Measurements from ENCODE around the gene GOLGA8A.
A peak's percentile ranks its signal among the peaks of the same experiment; 100 is the strongest.
"Not testable (repeated sequence)": the region's sequence is repeated elsewhere in the genome, so short reads cannot be mapped to it uniquely, and the experiment has no call there.

The GOLGA8A gene

DNA sequence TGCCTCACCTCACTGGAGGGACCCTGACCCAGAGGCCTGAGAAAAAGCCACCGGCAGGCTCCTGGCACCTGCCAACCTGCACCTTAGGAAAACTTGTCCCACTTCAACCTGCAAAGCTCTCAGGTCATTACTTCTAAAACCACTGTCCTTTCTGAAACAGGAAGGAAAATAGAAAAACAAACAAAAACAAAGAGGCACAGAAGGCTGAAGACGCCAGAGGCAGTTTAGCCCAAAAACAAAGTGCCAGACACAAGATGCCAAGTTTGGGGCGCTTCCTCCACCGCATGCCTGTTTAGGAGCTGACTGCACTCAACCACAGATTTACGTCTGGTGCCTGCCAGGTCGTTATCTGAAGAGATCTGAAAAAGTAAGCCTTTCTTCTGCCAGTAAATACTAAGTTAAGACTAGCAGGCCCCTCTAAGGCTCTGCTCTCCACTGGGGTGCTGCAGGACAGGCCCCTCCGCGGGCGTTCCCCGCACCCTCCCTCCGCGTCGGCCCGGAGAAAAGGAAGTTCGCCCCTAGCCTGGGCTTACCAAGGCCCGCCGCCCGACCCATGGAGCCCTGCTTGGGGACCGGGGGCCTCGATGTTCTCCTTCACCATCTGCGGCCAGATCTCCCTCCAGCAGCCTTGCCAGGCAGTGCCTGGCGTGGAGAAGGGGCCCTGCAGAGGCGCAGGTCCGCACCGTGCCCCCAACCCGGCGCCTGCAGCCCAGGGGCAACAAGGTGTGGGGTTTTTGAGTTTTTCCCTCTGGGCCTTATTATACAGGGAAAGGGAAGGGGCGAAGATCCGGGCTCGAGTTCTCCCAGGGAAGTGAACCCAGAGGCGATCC is 1.3 kb downstream of the GOLGA8A start:
- no peak for DNase-seq (ENCODE audit: low read depth)
- peak overlapping the region; percentile 50 for H3K4me3 ChIP-seq (ENCODE audit: low read depth, low read length)
- in situ Hi-C loops (cut with HindIII; ENCODE audit: low sequenced_read_pairs): no loop called here
- TF ChIP-seq, protein P1, sequence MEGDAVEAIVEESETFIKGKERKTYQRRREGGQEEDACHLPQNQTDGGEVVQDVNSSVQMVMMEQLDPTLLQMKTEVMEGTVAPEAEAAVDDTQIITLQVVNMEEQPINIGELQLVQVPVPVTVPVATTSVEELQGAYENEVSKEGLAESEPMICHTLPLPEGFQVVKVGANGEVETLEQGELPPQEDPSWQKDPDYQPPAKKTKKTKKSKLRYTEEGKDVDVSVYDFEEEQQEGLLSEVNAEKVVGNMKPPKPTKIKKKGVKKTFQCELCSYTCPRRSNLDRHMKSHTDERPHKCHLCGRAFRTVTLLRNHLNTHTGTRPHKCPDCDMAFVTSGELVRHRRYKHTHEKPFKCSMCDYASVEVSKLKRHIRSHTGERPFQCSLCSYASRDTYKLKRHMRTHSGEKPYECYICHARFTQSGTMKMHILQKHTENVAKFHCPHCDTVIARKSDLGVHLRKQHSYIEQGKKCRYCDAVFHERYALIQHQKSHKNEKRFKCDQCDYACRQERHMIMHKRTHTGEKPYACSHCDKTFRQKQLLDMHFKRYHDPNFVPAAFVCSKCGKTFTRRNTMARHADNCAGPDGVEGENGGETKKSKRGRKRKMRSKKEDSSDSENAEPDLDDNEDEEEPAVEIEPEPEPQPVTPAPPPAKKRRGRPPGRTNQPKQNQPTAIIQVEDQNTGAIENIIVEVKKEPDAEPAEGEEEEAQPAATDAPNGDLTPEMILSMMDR (IDR thresholded peaks at IDR 0.05; ENCODE audit: low read depth, low read length, missing control alignments): no peak

DNA sequence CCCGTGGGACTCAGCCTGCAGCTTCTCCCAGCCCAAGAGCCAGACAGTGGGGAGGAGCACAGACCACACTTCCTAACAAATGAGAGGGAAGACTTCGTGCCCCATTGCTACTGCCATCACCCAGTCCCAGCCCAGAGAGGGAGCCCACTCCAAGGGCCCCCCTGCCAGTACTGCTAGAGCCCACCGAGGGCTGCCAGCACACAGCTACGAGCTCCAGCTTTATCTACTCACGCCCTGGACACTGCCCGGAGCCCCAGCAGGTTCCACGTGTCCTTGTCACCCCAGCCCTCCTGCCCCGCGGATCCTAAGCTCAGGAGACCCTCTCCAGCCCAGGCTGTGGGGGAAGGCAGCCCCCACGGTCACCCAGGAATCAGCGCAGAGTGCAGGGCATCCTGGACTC is 1.9 kb downstream of the GOLGA8A start:
- in situ Hi-C loops (cut with HindIII; ENCODE audit: low sequenced_read_pairs): no loop called here
- TF ChIP-seq, protein P1 (IDR thresholded peaks at IDR 0.05; ENCODE audit: low read depth, low read length, missing control alignments): no peak
- DNase-seq (ENCODE audit: low read depth): no peak
- H3K4me3 ChIP-seq (ENCODE audit: low read depth, low read length): no peak overlapping the region

DNA sequence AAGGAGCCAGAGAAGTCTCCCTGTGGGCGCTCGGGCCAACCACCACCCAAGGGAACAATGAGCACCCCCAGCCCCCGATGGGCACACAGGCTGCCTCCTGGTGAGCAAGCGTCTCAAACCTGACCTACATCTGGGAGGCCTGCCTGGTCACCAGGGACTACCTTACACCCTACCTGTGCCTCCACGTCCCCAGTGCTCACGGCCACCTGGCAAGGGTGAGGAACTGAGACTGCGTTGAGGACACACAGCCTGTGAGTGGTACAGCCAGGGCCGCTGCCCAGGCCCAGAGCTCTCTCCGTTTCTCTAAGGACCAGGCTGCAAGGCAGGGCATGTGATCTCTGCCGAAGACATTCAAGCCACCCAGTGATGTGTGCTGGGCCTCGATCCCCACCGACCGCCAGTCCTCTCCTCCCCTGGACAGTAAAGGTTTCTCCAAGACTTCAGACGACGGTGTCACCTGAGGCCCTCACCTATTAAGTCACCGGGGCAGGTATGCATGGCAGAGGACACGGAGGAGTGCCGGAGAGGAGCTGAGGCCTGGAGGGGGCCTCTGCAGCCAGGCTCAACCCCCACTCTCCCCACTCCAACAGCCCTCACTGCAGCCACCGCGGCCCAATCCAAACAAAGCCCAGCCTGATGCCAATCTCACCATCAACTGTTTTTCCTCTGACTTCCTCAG is 2.8 kb downstream of the GOLGA8A start:
- DNase-seq (ENCODE audit: low read depth): no peak
- in situ Hi-C loops (cut with HindIII; ENCODE audit: low sequenced_read_pairs): no loop called here
- TF ChIP-seq, protein P1 (IDR thresholded peaks at IDR 0.05; ENCODE audit: low read depth, low read length, missing control alignments): no peak
- H3K4me3 ChIP-seq (ENCODE audit: low read depth, low read length): no peak overlapping the region

DNA sequence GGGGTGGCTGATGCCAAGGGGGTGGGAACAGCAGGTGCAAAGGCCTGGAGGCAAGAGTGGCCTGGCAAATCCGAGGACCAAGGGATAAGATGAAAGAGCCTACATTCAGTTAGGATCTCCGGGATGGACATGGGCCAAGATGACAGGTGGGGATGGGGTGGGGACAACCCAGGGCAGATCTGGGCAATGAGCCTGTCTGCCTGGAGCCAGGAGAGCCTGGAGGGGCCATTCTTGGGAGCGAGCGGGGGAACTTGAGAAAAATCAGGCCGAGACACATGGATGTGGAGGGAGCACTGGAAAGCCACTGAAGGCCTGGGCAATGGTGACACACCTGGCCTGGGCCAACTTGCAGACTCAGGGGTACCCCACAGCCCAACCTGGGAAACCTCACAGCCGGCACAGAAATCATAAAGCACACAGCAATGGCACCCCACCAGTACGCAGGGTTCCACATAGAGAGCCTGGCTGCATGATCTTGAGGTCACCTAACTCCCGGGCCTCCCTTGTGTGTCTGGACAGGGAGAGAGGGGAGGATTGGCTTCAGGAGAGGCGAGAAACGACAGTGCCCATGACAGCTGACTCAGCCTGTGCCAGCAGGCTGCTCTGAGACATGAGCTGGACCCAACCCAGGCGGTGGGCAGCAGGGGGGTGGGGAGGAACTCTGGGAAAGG is 3.5 kb downstream of the GOLGA8A start:
- DNase-seq (ENCODE audit: low read depth); H3K4me3 ChIP-seq (ENCODE audit: low read depth, low read length); in situ Hi-C loops (cut with HindIII; ENCODE audit: low sequenced_read_pairs): not testable (repeated sequence)

DNA sequence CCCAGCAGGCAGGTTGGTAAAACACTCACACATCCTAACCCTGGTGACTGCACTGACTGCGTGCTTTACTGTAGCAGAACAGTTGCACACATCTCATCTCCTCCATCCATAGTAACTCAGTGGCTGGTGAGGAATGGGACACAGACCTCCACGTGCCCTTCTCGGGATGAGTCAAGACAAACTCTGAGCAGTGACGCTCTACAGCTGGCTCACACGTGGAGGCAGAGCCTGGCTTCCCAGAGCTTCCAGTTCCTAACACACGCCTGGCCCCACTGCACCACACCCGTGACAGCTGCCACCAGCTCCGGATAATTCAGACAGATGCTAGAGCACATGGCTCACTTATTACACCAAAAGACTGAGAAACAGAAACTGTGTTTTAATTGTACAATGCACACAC is 7.0 kb downstream of the GOLGA8A start:
- H3K4me3 ChIP-seq (ENCODE audit: low read depth, low read length); in situ Hi-C loops (cut with HindIII; ENCODE audit: low sequenced_read_pairs); DNase-seq (ENCODE audit: low read depth): not testable (repeated sequence)

DNA sequence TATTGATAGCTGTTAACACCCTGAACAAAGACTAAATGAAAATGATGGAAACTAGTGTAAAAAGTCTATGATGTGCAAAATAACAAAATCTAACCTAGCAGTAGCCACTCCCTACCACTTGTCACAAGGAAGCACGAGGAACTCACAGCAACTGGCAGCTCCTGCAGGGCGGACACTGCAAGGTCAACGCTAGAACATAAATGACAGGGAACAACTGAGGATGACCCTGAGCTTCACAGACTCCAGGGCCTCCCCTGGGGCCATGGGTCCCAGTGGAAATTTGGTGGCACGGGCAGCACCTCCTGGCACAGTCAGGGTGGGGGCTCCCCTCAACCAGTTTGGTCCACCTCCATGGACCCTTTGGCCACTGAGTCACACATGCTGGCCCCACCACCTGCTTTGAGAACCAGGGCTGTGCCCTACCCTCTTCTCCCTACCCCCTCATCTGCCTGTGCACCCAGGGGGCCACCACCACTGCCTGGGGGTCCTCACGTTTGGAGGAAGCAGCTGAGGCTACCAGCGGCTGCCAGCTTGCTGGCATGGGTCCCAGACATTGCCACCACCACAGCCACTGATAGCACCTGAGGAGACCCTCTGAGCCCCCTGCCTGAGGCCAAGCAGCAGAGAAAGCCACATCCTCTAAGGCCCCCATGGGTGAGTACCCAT is 14.1 kb downstream of the GOLGA8A start:
- DNase-seq (ENCODE audit: low read depth); in situ Hi-C loops (cut with HindIII; ENCODE audit: low sequenced_read_pairs); H3K4me3 ChIP-seq (ENCODE audit: low read depth, low read length): not testable (repeated sequence)

DNA sequence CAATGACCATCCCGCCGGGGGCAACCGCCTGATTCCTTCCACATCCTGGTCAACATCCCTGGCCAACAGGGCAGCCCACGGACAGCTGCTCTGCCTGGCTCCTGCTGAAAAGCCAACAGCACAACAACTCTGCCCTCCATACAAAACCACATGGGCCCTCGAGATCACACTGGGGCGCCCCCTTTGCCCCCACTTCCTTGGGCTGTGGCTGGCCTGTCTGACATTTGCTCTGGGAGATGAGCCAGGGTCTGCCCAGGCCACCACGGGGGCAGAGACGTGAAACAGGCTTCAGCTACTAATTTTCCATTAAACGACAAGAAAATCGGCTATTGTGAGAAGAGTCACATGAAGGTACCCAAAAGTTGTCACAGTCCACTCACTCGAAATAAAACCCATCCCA is 16.7 kb downstream of the GOLGA8A start:
- in situ Hi-C loops (cut with HindIII; ENCODE audit: low sequenced_read_pairs); DNase-seq (ENCODE audit: low read depth); H3K4me3 ChIP-seq (ENCODE audit: low read depth, low read length): not testable (repeated sequence)

DNA sequence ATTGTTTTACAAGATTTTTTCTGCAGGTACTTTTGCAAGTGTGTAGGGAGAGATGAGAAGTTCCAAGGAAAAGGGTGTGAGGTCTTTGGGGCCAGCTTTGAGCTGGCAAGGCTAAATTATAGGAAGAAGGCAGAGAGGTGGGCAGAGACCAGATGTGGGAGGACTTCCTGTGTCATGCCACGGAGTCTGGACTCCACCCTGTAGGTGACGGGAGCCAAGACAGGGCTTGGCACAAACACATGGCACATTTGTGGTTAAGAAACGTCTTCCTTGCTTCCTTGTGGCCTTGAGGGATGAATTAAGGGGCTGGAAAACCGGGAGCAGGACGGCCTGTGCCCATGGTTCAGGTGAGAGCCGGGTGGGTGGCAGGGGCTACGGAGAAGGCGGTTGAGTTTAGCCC is 19.2 kb downstream of the GOLGA8A start:
- H3K4me3 ChIP-seq (ENCODE audit: low read depth, low read length); in situ Hi-C loops (cut with HindIII; ENCODE audit: low sequenced_read_pairs); DNase-seq (ENCODE audit: low read depth): not testable (repeated sequence)

DNA sequence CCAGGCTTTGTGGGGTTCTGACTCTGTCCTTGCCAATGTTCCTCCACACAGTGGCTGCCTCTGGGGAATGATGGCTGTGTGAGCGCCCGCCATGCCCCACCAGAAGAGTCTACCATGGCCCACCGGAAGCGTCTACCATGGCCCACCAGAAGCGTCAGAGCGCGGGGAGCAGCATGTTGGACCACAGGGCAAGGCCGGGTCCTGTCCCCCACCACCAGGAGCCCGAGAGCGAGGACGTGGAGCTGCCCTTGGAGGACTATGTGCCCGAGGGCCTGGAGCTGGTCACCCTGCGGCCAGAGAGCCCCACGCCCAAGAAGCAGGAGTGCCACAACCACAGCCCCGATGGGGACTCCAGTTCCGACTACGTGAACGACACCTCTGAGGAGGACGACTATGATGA is 28.1 kb downstream of the GOLGA8A start:
- in situ Hi-C loops (cut with HindIII; ENCODE audit: low sequenced_read_pairs); DNase-seq (ENCODE audit: low read depth); H3K4me3 ChIP-seq (ENCODE audit: low read depth, low read length): not testable (repeated sequence)

DNA sequence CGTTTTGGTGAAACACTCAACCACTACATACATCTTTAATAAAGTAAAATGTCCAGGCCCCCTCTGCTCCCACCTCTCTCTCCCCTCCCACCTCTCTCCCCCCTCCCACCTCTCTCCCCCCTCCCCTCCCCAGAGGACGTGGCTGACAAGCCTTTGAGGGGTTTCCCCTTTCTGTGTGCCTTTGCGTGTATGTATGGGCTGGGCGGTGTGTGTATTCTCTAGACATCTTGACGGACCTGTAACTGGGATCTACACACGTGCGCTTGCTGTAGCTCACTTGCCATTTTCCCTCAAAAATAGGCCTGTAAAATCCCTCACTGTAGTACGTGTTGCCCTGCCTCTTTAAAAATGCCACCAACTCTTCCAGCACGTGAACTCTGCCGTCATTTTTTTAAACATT is 28.6 kb downstream of the GOLGA8A start:
- H3K4me3 ChIP-seq (ENCODE audit: low read depth, low read length); DNase-seq (ENCODE audit: low read depth); in situ Hi-C loops (cut with HindIII; ENCODE audit: low sequenced_read_pairs): not testable (repeated sequence)

DNA sequence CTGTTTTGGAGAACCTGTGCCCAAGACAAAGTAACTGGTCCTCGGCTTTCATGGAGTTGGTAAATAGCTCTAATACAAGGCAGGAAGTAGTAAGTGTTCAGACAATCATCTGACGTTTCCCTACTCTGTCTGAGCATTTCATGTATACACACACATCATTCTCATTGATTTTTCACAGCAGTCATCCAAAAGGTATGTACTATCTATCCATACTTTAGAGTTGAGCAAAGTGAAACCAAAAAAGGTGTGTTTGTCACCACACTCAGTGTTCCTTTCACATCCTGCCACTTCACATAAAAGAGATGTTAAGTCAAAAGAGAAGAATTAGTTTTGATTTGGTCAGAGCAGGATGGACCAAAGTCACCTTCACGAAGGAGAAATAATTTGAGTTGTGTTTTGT is 33.7 kb downstream of the GOLGA8A start:
- DNase-seq (ENCODE audit: low read depth); H3K4me3 ChIP-seq (ENCODE audit: low read depth, low read length); in situ Hi-C loops (cut with HindIII; ENCODE audit: low sequenced_read_pairs): not testable (repeated sequence)

DNA sequence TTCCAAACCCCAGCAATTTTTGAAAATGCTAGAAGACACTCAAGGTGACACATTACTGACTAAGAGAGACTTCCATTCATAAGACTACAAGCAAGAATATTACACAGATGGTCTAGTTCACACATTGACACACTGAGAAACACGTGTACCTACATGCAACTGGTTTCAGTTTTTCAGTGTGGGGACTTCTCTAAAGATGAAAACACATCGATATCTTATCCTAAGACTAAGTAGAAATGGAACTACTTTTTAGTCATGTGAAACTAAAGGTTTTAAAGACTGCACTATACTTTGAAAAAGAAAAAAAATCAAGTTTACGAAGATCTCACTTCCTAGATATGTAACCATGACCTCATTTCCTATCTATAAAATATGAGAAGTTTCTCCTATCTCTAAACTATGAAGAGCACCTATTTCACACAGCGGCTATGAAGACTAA is 34.4 kb downstream of the GOLGA8A start:
- DNase-seq (ENCODE audit: low read depth); H3K4me3 ChIP-seq (ENCODE audit: low read depth, low read length); in situ Hi-C loops (cut with HindIII; ENCODE audit: low sequenced_read_pairs): not testable (repeated sequence)

DNA sequence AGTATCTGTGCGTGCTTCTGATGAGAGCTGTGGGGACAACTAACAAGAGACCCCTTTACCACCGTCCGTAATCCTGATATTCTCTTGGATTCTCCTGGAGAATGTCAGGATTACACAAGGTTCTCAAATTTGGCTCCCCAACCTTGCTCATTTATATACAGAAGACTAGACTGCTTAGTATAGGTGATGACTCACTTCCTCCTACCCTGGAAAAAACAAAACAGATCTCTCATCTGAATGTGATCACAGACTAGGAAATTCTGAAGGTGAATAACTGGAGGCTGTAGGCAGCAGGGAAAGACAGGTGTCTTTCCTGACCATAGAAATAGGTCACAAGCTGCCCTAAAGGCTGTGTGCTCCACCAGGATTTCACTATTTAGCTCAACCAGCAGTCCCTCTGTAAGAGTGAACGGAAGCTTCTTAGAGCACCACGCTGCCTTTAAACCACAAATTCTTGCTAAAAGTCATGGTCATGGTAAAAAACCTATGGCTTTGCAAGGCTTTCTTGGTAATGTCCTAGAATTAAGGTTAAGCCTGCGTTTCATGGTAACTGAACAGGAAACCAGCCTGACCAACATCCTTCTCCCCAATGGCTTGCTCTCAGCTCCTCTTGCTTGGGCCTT is 39.9 kb downstream of the GOLGA8A start:
- in situ Hi-C loops (cut with HindIII; ENCODE audit: low sequenced_read_pairs); DNase-seq (ENCODE audit: low read depth); H3K4me3 ChIP-seq (ENCODE audit: low read depth, low read length): not testable (repeated sequence)

Measured in astrocyte of the cerebellum (primary cell).